H4 (cell line): ENCODE measurements around the gene CNKSR3. TPM values are rescaled to one million over a fixed set of nuclear protein-coding genes. Genes with fewer than 3 reads are reported as not detected.

Source experiments
- DNase-seq: peaks from one replicate; pipeline ENCODE4 v3.0.0-alpha.2; 2015; ENCODE audit warnings: low spot score
- total RNA-seq: library from RNA; depleted of rRNA; stranded (reverse); fragments of >200 nt; shearing (Covaris generic); gene quantifications from 2 replicates; pipeline ENCODE4 v1.2.3, GENCODE V29; 2014

CNKSR3 gene
- total RNA-seq, 1 experiment from 2014 or later: 8.1 TPM

DNA sequence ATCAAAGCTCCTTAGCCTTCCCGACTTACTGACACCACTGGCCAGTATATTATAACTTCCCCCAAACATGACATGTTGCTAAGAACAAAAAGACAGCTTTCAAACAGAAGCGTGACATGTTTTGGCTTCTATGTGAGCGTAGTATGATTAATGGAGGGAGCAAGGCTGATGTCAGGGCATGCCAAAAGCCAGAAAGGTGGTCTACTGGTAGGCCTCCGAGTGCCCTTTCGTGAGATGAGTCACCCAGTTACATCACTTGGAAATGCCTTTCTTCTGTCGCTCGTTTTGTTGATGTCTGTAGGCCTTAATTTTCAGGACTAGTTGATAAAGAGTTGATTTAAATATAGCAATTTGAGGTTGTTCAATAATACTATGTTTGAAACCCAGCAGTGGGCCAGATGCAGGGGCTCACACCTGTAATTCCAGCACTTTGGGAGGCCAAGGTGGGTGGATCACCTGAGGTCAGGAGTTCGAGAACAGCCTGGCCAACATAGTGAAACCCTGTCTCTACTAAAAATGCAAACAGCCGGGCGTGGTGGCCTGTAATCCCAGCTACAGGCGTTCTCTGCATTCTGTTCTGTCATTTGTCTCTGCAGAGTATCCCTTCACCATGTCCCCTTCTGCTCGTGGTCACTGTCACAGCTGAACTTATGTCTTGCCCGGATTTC, 53.3 kb downstream of the CNKSR3 start:
- peak; percentile 59 for DNase-seq

DNA sequence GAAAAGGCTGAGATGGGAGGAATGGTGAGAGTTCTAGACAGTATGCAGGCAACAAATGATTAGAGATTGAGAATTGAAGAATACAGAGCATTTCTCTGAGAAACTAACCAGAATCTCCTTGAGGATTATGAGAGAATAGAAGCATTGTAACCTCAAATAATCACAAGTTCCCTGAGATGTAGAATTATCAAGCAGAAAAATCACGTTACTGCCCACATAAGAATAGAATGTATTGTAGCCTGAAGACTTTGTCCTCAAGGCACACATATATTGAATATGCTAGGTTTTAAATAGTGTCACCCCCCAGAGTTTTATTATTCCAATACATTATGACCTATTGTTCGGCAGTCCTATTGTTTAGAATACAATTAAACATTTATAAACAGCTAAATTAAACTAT, 57.2 kb downstream of the CNKSR3 start:
- no peak for DNase-seq

DNA sequence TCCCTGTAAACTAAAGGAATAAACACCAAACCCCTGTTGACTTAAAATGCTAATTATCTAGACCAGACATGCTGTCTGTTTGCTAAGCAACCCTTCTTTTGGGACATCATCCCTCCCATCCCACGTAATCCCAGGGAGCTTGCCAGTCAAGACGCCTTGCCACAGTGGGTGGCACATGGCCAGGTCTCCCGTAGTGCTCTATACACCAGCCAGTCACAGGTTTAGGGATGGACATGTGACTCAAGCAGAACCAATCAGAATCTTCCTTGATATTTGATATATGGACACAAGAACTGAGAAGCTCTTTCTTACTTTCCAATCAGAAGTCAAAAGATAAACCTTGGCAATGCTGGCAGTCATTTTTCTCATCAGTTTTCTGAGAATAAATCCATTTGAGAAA, 60.0 kb downstream of the CNKSR3 start:
- no peak for DNase-seq

DNA sequence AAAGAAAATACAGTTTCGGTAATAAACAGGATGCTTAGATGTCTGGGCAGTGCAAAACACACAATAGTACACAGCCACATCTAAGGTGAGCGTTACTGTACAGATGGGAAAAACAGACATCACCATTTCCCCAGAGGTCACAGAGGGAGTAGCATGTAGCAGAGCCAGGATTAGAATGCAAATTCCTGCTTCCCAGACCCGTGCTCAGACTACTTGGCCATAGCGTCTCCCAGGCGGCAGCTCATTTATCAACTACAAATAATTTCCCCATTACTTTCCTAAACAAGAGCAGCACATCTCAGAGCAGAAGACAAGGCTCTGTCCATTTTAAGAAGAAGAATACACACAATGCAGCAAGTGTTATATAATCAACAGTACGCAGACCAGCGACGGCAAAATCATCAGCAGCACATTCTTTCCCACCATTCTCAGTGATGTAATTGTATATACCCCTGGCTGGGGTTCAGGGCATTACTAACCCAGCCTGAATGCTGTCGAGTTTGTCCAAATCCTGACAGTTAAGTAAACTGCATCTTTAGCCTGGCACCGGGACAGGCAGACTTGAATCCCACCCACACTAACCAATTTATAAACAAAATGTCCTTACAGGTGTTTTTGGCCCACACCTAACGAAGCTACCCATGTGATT, 61.9 kb downstream of the CNKSR3 start:
- peak; percentile 67 for DNase-seq

DNA sequence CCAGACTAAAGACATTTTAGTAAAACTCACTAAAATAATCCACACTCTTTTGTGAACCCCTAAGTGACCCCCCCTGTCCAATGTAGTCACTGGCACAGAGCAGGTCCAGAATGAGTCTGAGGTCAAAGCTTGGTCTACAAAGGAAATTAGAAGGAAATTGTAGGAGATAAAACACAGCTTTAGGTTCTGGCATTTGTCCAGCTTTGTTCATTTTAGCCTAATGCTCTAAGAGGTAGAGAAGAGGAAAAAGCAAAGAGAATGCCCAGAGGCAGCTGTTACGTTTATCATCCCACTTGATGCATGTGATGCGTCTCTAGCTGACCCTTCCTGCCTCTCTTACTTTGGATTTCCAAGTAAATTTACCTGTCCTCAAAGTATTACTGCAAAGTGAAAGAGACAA, 62.5 kb downstream of the CNKSR3 start:
- no peak for DNase-seq

DNA sequence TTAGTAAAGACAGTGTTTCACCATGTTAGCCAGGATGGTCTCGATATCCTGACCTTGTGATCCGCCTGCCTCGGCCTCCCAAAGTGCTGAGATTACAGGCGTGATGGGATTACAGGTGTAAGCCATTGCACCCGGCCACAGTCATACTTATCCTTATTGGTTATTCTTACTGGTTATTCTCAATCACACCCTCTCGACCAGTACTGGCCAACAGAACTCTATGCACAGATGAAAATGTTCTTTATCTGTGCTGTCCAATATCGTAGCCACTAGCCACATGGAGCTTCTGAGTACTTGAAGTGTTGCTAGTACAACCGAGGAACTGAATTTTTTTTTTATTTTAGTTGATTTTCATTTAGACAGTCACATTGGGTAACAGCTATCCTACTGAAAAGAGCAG, 63.5 kb downstream of the CNKSR3 start:
- DNase-seq: no peak

DNA sequence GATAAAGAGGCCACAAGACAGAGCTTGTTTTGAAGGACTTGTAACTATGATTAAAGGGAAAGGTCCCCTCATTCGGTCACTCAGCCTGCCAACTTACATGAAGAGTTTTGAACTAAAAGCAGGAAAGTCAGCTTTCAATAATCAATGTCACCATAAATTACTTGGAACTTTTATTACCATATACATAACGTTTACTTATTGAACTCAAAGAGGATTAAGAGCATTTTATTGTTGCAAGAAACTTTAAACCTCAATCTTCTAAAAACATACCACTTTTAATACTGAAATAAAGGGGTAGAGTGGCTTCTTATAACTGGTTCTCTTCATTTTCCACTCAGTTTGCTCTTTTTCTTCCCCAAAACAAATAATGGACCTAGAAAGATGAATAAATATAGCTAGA, 65.1 kb downstream of the CNKSR3 start:
- DNase-seq: no peak

DNA sequence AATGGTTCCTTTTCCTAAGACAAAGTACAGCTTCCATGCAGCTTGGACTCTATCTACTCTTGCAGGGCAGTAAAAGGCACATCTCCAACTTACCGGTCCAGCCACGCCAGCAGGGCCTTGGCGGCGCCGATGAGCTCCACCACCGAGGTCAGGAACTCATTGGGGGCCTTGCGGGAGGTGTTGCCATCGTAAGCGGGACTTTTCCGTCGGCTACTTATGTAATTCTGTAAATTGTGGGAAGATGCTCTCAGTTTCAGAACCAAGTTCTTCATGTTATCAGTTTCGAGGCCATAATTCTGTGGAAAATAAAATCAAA, 68.5 kb downstream of the CNKSR3 start:
- DNase-seq: no peak

DNA sequence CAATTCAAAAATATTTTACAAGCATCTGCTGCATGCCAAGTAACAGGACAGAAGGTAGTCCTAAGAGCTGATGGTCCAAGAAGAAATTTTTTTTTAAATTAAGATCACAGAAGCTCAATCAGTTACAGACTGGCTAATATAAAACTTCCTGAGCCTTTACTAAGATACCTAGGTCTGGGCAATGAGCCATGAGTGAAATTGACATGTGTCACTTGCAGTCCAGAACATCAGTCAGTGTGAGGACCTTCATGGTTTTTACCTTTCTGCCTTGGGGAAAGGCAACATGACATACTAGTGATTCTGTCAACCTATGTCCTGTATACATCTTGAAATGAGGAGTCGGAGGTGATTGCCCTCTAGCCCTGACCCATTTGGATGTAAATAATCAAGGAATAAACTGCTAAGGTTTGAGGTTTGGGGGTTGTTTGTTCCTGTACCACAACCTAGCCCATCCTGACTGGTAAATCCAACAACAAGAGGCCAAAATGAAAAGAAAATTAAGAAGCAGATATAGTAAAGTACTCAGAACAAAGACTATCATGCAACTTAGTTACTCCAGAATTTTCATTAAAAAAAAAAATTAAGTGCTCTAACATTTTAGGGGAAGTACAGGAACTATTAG, 70.0 kb downstream of the CNKSR3 start:
- no peak for DNase-seq

DNA sequence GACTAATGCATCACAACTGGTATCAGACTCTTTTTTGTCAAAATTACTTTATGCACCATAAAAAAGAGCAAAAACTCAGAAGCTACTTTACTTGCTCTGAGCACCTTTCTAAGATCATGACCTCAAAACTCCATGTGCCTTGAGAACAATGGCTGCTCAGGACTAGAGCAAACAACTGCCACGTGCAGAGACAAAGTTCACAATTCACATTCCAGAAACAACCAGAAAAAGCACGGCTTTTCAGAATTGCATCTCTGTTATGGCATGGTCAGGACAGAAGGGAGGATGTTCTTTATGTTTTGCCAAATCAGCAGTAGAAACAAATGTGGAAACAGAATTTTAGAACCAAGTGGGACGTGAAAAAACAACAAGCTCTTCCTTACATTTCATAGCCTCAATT, 70.5 kb downstream of the CNKSR3 start:
- DNase-seq: no peak

DNA sequence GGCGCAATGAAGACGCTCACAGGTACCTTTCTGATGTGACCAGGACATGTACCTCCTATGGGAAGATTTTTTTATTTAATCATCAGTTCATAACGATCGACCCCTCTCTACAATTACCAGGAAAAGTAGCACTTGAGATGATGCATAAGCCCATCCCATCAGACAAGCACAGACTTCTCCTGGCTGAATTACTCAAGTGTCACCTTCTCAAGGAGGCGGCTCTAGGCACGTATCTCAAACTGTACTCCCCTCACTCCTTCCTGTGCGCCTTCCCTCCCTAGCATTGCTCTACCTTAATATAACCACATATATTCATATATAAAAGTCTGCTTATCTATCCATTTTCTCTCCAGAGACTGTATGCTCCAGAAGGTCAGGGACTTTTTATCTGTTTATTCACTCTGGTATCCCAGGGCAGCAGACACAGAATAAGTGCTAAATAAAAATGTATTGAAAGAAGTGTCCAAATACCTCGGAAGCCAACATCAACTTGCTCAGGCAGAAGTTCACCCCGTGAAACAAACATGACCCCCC, 71.5 kb downstream of the CNKSR3 start:
- DNase-seq: no peak

DNA sequence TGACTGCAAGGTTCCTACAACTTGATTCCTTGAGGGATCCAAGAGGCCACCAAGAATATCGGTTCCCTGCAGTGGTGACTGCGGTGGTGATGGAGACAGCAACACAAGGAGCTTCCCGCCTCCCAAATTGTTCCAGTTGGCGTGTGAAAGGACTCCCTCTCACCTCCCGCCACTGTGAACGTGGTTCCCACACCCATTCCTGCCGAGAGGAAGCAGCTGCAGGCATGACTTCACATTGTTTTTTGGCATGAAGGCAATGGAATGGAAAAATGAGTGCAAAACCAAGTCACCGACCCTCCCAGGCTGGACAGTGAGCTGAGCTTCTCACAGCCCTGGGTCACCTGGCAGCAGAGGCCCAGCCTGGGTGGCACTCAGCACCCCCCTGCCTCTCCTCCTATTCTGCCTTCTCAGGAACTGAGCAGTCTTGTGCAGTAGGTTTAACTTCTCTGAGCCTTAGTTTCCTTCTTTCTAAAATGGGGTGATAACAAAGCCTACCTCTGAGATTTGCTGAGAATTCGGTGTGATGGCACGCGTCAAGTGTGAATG, 75.0 kb downstream of the CNKSR3 start:
- no peak for DNase-seq

DNA sequence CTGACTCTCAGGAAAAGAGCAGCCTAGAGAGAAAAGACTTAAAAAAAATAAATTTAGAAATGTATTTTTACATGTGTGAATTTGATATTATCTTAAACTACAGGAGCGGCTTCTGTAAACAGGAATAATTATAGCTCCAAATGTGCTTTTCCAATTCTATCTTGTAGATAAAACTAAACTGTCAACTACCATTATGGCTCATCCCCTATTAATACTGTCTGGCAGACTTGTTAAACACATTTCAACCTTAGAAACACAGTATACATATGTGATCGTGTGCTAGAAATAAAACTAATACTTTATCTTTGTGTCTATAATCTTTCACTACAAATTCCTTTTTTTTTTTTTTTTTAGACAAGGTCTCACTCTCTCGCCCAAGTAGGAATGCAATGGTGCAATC, 75.8 kb downstream of the CNKSR3 start:
- no peak for DNase-seq

DNA sequence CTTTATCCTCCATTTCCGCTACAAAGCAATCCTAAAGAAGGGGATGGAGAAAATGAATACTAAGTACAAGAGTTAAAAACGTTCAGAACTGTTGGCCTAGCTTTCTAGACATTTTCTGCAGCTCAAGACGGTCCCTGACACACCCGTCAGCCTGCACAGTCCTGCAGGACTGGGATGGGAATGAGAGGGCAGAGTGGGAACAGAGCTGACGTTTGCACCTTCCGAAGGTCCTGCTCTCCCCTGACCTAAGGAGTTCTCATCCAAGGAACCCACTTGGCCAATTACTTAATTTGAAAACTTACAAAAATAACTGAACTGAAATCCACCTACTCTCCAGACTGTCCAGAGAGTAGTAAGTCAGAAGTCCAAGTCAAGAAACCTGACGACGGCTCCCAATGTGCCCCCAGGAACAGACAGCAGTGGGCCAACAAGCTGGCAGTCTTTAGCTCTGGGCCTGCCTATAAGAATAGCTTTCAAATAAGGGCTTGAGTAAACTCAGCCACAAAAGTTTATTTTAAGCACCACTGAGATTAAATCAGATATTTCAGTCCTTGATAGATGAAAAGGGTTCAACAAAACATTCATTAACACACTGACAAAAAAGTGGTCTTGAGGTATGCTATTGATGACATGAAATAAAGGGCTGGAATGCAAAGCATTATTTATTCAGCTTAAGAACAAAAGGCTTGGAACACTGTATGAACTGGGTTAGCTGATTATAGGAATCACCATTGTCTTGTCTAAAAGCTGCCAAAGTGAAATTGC, 76.8 kb downstream of the CNKSR3 start:
- DNase-seq: no peak

DNA sequence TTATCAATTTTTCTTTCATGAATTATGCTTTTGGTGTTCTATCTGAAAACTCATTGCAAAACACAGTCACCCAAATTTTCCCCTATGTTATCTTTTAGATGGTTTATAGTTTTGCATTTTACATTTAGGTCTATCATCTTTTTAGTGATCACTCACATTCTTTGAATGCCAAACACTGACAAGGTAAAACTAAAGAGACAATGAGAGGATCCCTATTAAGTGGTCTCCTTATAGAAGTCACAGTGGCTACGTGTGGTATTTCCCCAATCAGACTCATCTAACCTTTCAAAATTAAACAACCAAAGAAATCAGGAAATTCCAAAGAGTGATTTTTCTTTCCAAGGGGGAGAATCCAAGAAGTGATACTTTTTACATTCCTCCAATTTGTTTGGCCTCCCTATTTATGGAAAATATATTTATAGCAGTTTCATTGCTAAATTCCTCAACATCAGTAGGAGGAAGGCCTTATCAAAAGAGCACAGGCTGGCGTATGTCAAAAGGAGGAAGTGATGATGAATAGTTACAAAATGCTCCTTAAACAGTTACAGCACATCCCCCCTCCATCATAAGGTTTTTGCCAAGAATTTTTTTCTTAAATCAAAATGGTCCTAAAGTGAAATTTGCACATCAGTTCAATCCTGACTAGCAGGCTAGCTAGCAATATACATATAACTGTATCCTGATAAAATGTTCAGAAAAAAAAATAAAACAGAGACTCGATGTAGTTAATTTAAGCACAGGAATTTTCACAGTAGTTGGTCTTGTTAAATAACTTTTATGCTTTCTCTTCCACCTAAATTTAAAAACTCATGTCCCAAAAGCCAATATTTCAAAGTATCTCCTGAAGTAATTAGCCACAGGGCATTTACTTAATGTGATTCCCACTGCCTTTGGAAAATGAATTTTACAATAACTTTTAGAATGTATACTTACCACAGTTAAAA, 77.7 kb downstream of the CNKSR3 start:
- no peak for DNase-seq

DNA sequence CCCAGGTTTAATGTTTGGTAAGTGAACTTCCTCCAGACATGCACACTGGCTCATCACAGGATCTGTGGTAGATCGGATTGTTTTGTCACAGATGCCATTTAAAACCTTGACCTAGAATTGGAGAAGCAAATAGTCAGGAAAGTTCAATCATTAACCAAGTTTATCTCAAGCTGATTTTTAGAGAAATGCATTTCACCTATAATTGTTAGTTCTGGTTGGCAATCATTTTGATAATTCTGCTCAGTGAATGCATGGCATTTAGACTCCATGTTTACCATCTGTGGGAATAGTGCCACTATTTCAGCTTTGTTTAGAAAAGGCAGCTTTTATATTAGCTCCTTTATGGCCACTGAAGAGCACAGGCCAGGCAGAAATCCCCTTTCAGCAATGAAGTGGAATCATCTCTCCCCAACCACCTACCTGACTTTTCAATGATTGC, 80.0 kb downstream of the CNKSR3 start:
- DNase-seq: no peak

DNA sequence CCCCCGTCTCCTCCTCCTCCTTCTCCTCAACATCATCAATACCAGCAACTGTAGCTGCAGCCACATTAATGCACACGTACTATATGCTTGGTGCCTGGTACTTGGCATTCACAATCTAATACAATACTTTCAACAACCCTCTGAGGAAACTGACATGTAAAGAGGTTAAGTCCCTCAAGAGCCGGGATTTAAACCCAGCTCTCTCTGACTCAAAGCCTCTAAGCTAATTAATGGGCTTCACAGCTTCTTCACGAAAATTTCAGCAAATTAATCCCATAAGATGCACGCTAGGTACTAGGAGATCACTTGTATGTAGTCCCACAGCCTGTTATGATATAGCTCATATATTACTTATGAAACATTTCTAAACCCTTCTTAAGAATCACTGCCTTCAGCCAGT, 80.8 kb downstream of the CNKSR3 start:
- no peak for DNase-seq

DNA sequence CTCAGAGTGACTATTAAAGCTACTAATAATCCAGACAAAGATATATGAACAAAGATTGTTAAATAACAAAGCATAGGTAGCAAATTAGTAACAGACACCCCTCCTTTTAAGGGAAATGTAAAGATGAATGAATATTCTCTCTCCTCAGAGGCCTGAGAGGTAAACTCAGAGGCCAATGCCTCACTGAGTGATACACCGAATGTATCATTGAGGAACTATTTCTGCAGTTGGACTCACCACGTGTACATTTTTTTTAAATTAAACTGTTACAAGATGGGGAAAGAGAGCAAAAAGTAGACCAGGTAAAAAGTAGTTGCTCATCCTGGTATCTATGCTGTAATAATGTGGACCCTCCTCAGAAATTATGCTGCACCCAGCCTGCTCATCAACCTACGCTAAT, 81.6 kb downstream of the CNKSR3 start:
- no peak for DNase-seq

DNA sequence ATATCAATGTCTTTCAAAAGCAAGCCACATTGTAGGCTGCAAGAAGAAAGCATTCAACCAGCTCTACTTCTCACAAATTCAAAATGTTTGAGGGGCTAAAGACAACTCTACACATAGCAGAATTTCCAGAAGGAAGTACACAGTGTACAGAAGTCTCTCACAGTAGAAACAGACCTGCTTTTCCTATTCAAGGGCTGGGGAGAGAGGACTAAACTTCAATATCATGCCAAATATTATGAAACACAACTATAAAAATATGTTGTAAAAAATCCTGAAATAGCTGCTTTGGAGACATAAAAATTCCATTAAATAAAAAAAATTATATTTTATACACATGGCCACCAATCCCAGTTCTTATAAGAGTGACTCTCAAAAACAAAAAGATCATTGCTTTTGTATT, 83.0 kb downstream of the CNKSR3 start:
- no peak for DNase-seq

DNA sequence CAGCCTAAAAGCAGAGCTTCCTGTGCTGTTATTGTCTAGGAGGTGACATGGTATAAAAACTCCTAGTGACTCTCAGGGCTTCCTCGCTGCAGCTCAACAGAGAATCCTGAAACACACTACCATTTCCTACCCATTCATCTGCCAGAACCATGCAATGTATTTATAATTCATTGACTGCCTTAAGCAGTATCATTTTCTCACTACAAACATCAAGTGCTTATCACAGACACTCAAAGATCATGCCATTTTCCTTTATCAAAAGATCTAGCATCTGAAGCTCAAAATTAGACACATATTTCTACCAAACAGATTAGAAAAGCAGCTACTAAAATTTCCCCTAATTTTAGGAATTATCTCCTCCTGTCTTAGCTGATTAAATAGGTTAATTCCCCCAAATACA, 83.5 kb downstream of the CNKSR3 start:
- DNase-seq: no peak

DNA sequence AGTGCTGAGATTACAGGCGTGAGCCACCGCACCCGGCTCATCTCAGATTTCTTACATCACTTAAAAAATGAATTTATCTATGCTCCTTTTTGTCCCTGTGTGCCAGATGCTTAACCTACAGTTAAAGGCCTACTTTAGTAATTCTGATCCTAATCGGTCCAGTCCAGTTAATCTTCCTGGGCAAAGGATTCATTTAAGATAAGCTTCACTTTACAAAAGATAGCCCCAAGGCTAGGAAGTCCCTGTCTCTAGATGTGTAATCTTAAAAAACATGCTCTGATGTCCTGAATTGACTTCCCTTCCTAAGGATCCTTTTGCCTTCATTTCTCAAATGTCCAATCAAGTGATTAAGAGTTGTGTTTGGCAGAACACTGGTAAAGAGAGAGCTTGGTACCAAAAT, 85.5 kb downstream of the CNKSR3 start:
- DNase-seq: no peak
